Stimulated activated CD8-positive, alpha-beta memory T cell treated with anti-CD3 and anti-CD28 coated beads, Interleukin-15, amount 100 ng/mL, for 48 hours (primary cell): ENCODE data around the gene MAGEA12.
"Not testable (repeated sequence)": the region's sequence is repeated elsewhere in the genome, so short reads cannot be mapped to it uniquely, and the experiment has no call there.

Experiments used
- DNase-seq, 2 donors: peaks; one replicate each; pipeline ENCODE4 v3.0.0-alpha.2; 2020; ENCODE audit warnings: low read depth in 2 of 2

Gene MAGEA12

DNA sequence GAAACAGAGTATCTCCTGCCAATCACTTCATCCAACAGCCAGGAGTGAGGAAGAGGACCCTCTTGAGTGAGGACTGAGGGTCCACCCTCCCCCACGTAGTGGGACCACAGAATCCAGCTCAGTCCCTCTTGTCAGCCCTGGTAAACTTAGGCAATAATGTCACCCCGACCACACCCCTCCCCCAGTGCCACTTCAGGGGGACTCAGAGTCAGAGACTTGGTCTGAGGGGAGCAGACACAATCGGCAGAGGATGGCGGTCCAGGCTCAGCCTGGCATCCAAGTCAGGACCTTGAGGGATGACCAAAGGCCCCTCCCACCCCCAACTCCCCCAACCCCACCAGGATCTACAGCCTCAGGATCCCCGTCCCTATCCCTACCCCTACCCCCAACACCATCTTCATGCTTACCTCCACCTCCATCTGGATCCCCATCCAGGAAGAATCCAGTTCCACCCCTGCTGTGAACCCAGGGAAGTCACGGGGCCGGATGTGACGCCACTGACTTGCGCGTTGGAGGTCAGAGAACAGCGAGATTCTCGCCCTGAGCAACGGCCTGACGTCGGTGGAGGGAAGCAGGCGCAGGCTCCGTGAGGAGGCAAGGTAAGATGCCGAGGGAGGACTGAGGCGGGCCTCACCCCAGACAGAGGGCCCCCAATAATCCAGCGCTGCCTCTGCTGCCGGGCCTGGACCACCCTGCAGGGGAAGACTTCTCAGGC lies at the start of gene MAGEA12, which contains the start of gene CSAG1:
Gene MAGEA12 (plus strand): TSS at position 497 of the 715 bp plus-strand sequence. CDS start 2,405 bp downstream, outside the sequence.
Gene CSAG1 (minus strand): TSS at position 461 of the 715 bp plus-strand sequence. CDS start 1,261 bp downstream, outside the sequence.
- DNase-seq = no peak

DNA sequence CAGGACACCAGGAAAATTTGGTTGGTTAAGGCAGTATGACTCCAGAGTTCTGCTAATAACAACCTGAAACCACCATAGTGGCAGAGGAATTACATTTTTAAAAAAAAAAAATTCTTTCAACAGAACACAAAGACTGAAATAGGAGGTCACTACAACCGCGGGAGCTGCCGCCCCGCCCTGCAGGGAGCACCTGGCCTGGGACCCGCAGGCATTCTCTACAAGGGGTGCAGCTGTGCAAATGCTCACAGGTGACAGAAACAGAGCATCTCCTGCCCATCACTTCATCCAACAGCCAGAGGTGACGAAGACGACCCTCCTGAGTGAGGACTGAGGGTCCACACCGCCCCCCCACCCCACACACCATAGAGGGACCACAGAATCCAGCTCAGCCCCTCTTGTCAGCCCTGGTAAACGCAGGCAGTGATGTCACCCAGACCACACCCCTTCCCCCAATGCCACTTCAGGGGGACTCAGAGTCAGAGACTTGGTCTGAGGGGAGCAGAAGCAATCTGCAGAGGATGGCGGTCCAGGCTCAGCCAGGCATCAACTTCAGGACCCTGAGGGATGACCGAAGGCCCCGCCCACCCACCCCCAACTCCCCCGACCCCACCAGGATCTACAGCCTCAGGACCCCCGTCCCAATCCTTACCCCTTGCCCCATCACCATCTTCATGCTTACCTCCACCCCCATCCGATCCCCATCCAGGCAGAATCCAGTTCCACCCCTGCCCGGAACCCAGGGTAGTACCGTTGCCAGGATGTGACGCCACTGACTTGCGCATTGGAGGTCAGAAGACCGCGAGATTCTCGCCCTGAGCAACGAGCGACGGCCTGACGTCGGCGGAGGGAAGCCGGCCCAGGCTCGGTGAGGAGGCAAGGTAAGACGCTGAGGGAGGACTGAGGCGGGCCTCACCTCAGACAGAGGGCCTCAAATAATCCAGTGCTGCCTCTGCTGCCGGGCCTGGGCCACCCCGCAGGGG lies 35.3 kb upstream of the MAGEA12 start, which contains the start of gene MAGEA3:
Gene MAGEA3 (plus strand): TSS at position 843 of the 980 bp plus-strand sequence. CDS start 2,039 bp downstream, outside the sequence.
- not testable (repeated sequence) for DNase-seq

DNA sequence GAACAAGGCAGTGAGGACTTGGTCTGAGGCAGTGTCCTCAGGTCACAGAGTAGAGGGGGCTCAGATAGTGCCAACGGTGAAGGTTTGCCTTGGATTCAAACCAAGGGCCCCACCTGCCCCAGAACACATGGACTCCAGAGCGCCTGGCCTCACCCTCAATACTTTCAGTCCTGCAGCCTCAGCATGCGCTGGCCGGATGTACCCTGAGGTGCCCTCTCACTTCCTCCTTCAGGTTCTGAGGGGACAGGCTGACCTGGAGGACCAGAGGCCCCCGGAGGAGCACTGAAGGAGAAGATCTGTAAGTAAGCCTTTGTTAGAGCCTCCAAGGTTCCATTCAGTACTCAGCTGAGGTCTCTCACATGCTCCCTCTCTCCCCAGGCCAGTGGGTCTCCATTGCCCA lies 33.2 kb upstream of the MAGEA12 start:
- DNase-seq = not testable (repeated sequence)

DNA sequence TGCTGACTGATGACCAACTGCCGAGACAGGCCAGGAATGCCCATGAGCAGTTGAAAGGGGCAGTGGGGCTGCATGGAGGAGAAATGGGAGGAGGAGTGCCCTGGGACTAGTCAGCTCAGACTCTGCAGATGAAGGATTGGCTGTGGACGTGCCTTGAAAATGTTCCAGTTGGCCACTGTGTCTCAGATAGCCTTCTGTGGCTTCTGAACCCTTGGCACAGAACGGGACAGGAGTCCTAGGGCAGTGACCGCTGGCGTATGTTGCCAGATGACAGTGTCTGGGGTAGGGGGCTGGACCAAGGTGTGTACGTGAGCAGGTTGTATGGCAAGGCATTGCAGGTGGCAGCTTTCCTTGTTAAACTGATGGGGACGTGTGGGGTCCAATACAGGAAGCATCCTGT lies 27.1 kb upstream of the MAGEA12 start:
- not testable (repeated sequence) for DNase-seq

DNA sequence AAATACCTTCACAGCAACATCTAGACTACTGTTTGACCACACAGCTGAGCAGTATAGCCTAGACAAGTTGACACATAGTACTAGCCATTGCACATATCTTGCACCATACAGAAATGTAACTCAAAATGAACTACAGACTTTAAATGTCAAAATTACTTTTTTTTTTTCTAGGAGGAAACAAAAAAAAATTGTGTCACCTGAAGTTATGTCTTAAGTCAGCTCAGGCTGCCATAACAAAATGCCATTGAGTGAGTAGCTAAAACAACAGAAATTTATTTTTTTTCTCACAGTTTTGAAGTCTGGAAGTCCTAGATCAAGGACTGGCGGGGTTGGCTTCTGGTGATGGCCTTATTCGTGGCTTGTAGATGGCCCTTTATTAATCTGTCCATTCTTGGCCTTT lies 24.4 kb upstream of the MAGEA12 start, which contains the start of gene CSAG2:
Gene CSAG2 (minus strand): TSS at position 101 of the 400 bp plus-strand sequence. CDS start 161 bp downstream, outside the sequence.
- DNase-seq = not testable (repeated sequence)

DNA sequence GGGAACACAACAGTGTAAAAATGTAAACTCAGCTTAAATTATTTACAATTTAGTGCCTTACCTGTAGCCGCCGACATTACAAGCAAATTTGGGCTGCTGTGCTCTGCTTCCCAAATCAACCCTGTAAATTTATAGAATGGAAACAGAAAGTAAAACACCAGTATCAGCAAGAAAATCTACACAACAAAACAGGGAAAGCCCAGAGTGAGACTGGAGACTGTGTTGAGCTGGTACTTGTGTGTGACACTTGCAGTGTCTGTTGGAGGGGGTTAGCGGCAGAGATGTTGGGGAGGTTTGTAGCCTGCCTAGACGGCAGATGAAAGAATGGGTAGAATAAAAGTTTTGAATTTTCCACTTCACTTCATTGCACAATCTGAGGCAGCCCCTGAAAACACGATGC lies 20.4 kb upstream of the MAGEA12 start:
- not testable (repeated sequence) for DNase-seq

GRCh38 chrX:152713815-152714787 lies 19.5 kb upstream of the MAGEA12 start, which contains the start of gene MAGEA2B:
Gene MAGEA2B, plus strand, starts transcription at chrX:152714628. Its CDS starts 2,479 bp downstream, at chrX:152717107.
- DNase-seq = not testable (repeated sequence)

- DNase-seq = no peak
Measured at GRCh38 chrX:152725409-152725808, 8.1 kb upstream of the MAGEA12 start.

GRCh38 chrX:152734143-152734858 lies 744 bp downstream of the MAGEA12 start:
- DNase-seq = not testable (repeated sequence)

GRCh38 chrX:152735101-152735500 lies 1.5 kb downstream of the MAGEA12 start:
- DNase-seq = no peak

- DNase-seq = no peak
Measured at GRCh38 chrX:152735860-152736511, 2.4 kb downstream of the MAGEA12 start.

DNA sequence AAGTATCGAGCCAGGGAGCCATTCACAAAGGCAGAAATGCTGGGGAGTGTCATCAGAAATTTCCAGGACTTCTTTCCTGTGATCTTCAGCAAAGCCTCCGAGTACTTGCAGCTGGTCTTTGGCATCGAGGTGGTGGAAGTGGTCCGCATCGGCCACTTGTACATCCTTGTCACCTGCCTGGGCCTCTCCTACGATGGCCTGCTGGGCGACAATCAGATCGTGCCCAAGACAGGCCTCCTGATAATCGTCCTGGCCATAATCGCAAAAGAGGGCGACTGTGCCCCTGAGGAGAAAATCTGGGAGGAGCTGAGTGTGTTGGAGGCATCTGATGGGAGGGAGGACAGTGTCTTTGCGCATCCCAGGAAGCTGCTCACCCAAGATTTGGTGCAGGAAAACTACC lies 3.0 kb downstream of the MAGEA12 start:
- not testable (repeated sequence) for DNase-seq

GRCh38 chrX:152738560-152738959 lies 5.0 kb downstream of the MAGEA12 start:
- no peak for DNase-seq

- not testable (repeated sequence) for DNase-seq
Measured at GRCh38 chrX:152753686-152754650, 20.4 kb downstream of the MAGEA12 start, which contains the start of gene MAGEA2. Gene MAGEA2, minus strand, starts transcription at chrX:152753842. Its CDS starts 2,479 bp downstream, at chrX:152751363.

GRCh38 chrX:152754871-152755270 lies 21.3 kb downstream of the MAGEA12 start:
- DNase-seq = not testable (repeated sequence)

GRCh38 chrX:152758918-152759317 lies 25.4 kb downstream of the MAGEA12 start, which contains the start of gene CSAG3:
Gene CSAG3, plus strand, starts transcription at chrX:152759218.
- not testable (repeated sequence) for DNase-seq

DNA sequence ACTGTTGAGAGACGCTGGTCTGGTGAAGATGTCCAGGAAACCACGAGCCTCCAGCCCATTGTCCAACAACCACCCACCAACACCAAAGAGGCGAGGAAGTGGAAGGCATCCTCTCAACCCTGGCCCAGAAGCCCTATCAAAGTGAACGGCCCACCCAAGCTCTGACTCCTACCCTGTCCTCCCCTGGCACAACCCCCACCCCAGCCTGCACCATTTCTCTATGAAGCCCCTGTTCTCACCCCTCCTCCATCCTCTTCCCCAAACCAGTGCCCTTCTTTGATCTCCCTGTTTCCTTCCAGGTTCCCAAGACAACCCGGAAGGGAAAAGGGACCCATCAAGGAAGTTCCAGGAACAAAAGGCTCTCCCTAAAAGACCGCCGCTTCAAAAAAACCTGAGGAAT lies 26.0 kb downstream of the MAGEA12 start:
- DNase-seq = not testable (repeated sequence)

DNA sequence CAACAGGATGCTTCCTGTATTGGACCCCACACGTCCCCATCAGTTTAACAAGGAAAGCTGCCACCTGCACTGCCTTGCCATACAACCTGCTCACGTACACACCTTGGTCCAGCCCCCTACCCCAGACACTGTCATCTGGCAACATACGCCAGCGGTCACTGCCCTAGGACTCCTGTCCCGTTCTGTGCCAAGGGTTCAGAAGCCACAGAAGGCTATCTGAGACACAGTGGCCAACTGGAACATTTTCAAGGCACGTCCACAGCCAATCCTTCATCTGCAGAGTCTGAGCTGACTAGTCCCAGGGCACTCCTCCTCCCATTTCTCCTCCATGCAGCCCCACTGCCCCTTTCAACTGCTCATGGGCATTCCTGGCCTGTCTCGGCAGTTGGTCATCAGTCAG lies 28.0 kb downstream of the MAGEA12 start:
- DNase-seq = not testable (repeated sequence)
